Cardiac fibroblast (primary cell): ENCODE measurements around the gene GDPD2.

Source experiments
- DNase-seq, 2 donors: peaks; one replicate each; pipeline versions ENCODE4 v3.0.0 to v3.0.0-alpha.2; 2010; ENCODE audit warnings: low read depth in 2 of 2
- H3K4me3 ChIP-seq, 2 donors: replicated peaks in 1 of 2; 1 replicate in 1 of 2; 2 replicates in 1 of 2; pipeline ENCODE4 v1.5.1; 2011; ENCODE audit warnings: low read depth in 2 of 2, low read length in 2 of 2, mild to moderate bottlenecking in 2 of 2, moderate library complexity in 1 of 2
- TF ChIP-seq, protein P1 (sequence below): IDR thresholded peaks from one replicate; pipeline ENCODE4 v1.5.1; 2011; ENCODE audit warnings: low read depth, mild to moderate bottlenecking, low read length, inconsistent platforms

The GDPD2 gene

GRCh38 chrX:70455366-70456202 lies 32.5 kb downstream of the GDPD2 start:
- DNase-seq, result no peak
- TF ChIP-seq, protein P1, sequence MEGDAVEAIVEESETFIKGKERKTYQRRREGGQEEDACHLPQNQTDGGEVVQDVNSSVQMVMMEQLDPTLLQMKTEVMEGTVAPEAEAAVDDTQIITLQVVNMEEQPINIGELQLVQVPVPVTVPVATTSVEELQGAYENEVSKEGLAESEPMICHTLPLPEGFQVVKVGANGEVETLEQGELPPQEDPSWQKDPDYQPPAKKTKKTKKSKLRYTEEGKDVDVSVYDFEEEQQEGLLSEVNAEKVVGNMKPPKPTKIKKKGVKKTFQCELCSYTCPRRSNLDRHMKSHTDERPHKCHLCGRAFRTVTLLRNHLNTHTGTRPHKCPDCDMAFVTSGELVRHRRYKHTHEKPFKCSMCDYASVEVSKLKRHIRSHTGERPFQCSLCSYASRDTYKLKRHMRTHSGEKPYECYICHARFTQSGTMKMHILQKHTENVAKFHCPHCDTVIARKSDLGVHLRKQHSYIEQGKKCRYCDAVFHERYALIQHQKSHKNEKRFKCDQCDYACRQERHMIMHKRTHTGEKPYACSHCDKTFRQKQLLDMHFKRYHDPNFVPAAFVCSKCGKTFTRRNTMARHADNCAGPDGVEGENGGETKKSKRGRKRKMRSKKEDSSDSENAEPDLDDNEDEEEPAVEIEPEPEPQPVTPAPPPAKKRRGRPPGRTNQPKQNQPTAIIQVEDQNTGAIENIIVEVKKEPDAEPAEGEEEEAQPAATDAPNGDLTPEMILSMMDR, result no peak
- H3K4me3 ChIP-seq, result peak overlapping the region; percentile 49 to 55

DNA sequence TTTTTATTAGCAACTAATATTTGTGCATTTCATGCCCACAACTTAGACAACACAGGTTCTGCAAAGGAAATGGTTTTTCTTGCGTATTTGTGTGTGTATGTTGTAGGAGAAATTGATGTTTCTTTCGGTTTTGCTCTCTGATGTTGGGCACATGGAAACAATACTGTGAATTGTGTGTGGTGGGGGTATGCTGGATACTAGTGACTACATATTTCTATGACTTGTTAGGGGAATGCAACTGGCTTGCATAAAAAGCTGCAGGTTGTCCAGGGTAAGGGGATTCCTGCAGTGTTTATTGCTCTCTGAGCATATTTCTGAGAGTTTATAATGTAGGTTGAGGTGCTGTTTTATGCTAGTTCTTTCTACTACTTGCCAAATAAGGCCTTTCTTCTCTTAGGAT lies 33.1 kb downstream of the GDPD2 start:
- no peak overlapping the region for H3K4me3 ChIP-seq
- no peak for DNase-seq
- TF ChIP-seq, protein P1, result no peak

GRCh38 chrX:70461026-70461425 lies 37.9 kb downstream of the GDPD2 start:
- no peak overlapping the region for H3K4me3 ChIP-seq
- DNase-seq, result no peak
- TF ChIP-seq, protein P1, result no peak

GRCh38 chrX:70464051-70464450 lies 40.9 kb downstream of the GDPD2 start:
- H3K4me3 ChIP-seq, result no peak overlapping the region
- TF ChIP-seq, protein P1, result no peak
- DNase-seq, result no peak

GRCh38 chrX:70466968-70467367 lies 43.9 kb downstream of the GDPD2 start:
- TF ChIP-seq, protein P1, result no peak
- no peak for DNase-seq
- no peak overlapping the region for H3K4me3 ChIP-seq

GRCh38 chrX:70468709-70469108 lies 45.6 kb downstream of the GDPD2 start:
- no peak overlapping the region for H3K4me3 ChIP-seq
- DNase-seq, result no peak
- TF ChIP-seq, protein P1, result no peak

GRCh38 chrX:70470850-70471289 lies 47.8 kb downstream of the GDPD2 start:
- DNase-seq, result no peak
- TF ChIP-seq, protein P1, result no peak
- no peak overlapping the region for H3K4me3 ChIP-seq
